Keratinocyte (primary cell): ENCODE results near the gene ASTN1. TPM values are rescaled to one million over a fixed set of nuclear protein-coding genes. Genes with fewer than 3 reads are reported as not detected.

ENCODE experiments used
- DNase-seq: peaks from one replicate; pipeline ENCODE4 v3.0.0-alpha.2; 2011; ENCODE audit warnings: low read depth, missing footprints, low spot score
- FAIRE-seq: peaks from 2 replicates; lab custom pipeline; 2011; peaks lifted over from hg19 to GRCh38; lab: Jason Lieb, UNC
- H2AFZ ChIP-seq: 2 replicates; pipeline ENCODE4 v1.6.0; 2012; ENCODE audit warnings: low read length, control low read depth, inconsistent platforms; ENCODE audit not compliant: control insufficient read depth
- H3K27ac ChIP-seq: 2 replicates; pipeline ENCODE4 v1.5.1; 2011; ENCODE audit warnings: low read length; ENCODE audit not compliant: control insufficient read depth, insufficient read depth
- H3K27me3 ChIP-seq: 3 replicates; pipeline ENCODE4 v1.6.0; 2011; ENCODE audit warnings: low read length; ENCODE audit not compliant: control insufficient read depth, insufficient read depth; ENCODE audit errors: extremely low read depth
- H3K36me3 ChIP-seq, 2 experiments: 2 replicates in 1 of 2; 3 replicates in 1 of 2; pipeline ENCODE4 v1.5.1; 2011; ENCODE audit warnings: low read length in 2 of 2, mild to moderate bottlenecking in 1 of 2; ENCODE audit not compliant: control insufficient read depth in 2 of 2, insufficient read depth in 2 of 2; ENCODE audit errors: extremely low read depth in 1 of 2
- H3K4me1 ChIP-seq: 3 replicates; pipeline ENCODE4 v1.5.1; 2011; ENCODE audit warnings: low read length; ENCODE audit not compliant: control insufficient read depth, insufficient read depth; ENCODE audit errors: extremely low read depth
- H3K4me2 ChIP-seq: 3 replicates; pipeline ENCODE4 v1.6.0; 2011; ENCODE audit warnings: low read depth, low read length; ENCODE audit not compliant: control insufficient read depth, insufficient read depth; ENCODE audit errors: extremely low read depth
- H3K4me3 ChIP-seq, 3 experiments: fragments of 200-600 bp in 1 of 3; sonication (generic) in 1 of 3; 2 replicates in 2 of 3; 3 replicates in 1 of 3; pipeline ENCODE4 v1.5.1; 2011 to 2016; ENCODE audit warnings: low read length in 3 of 3, mild to moderate bottlenecking in 3 of 3, control low read depth in 2 of 3, inconsistent platforms in 1 of 3, low read depth in 1 of 3, mixed read lengths in 1 of 3, mixed run types in 1 of 3, moderate library complexity in 1 of 3; ENCODE audit not compliant: control insufficient read depth in 2 of 3, insufficient read depth in 2 of 3; ENCODE audit errors: extremely low read depth in 1 of 3
- H3K79me2 ChIP-seq: 2 replicates; pipeline ENCODE4 v1.6.0; 2012; ENCODE audit warnings: low read length; ENCODE audit not compliant: control insufficient read depth, insufficient read depth
- H3K9ac ChIP-seq: 3 replicates; pipeline ENCODE4 v1.6.0; 2011; ENCODE audit warnings: low read length; ENCODE audit not compliant: control insufficient read depth, insufficient read depth; ENCODE audit errors: extremely low read depth
- H3K9me1 ChIP-seq: 3 replicates; pipeline ENCODE4 v1.6.0; 2011; ENCODE audit warnings: low read length; ENCODE audit not compliant: control insufficient read depth, insufficient read depth; ENCODE audit errors: extremely low read depth
- H3K9me3 ChIP-seq: 2 replicates; pipeline ENCODE4 v1.5.1; 2012; ENCODE audit warnings: low read depth, low read length; ENCODE audit not compliant: control insufficient read depth
- H4K20me1 ChIP-seq: 3 replicates; pipeline ENCODE4 v1.6.0; 2011; ENCODE audit warnings: low read length; ENCODE audit not compliant: control insufficient read depth, insufficient read depth; ENCODE audit errors: extremely low read depth
- EZH2 ChIP-seq: IDR thresholded peaks from one replicate; pipeline ENCODE4 v1.6.1; 2012; ENCODE audit warnings: inconsistent platforms, mild to moderate bottlenecking, low read length, moderate library complexity
- dilution Hi-C: fragments of 300-500 bp; cut with MboI; formaldehyde crosslinking; loops from one replicate; pipeline ENCODE4 v1.7.0; 2020; ENCODE audit warnings: low sequenced_read_pairs; ENCODE audit not compliant: extremely low pct_ligation_motif_present
- polyA plus RNA-seq, 5 experiments: library from polyadenylated mRNA; depleted of rRNA in 3 of 5; stranded (reverse) in 3 of 5; stranded (forward) in 1 of 5; unstranded in 1 of 5; fragments of >200 nt; gene quantifications; 1 replicate in 1 of 5; 2 replicates in 3 of 5; 3 replicates in 1 of 5; pipeline versions ENCODE4 v1.2.1 to v1.2.3, GENCODE V29; 2011 to 2012; ENCODE audit warnings: missing spikeins in 2 of 5, low read depth in 1 of 5, low replicate concordance in 1 of 5
- TF ChIP-seq, protein P1 (sequence below), 3 experiments: IDR thresholded peaks in 1 of 3; conservative IDR thresholded peaks in 1 of 3; optimal IDR thresholded peaks in 1 of 3; 2 replicates in 2 of 3; 3 replicates in 1 of 3; pipeline versions ENCODE3 to v1.5.1; 2011; ENCODE audit warnings: low read length in 3 of 3, mild to moderate bottlenecking in 3 of 3, moderate library complexity in 2 of 3, control low read depth in 1 of 3, inconsistent platforms in 1 of 3; ENCODE audit not compliant: insufficient read depth in 2 of 3; ENCODE audit errors: extremely low read depth in 1 of 3

The ASTN1 gene
- polyA plus RNA-seq, 1 donor (not counting 4 experiments of a cell fraction or from before 2014, with no cell fraction given) = 0.08 TPM

DNA sequence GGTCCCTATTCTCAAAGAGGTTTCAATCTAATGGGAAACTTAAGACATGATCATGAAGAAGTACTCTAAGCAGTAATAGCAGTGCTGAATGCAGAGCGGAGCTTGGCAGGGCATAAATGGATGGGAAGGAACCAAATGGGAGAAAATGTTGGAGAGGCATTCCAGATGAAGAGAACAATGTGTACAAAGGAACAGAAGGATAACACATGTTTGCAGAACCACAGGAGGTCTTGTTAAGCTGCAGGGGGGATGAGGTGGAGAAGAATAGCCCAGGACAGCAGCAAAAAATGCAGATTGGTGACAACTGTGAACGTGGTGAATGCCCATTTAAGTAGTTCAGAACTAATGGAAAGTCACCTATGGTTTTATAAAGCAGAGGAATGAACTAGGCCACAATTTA lies 99.1 kb downstream of the ASTN1 start:
- no peak for FAIRE-seq

DNA sequence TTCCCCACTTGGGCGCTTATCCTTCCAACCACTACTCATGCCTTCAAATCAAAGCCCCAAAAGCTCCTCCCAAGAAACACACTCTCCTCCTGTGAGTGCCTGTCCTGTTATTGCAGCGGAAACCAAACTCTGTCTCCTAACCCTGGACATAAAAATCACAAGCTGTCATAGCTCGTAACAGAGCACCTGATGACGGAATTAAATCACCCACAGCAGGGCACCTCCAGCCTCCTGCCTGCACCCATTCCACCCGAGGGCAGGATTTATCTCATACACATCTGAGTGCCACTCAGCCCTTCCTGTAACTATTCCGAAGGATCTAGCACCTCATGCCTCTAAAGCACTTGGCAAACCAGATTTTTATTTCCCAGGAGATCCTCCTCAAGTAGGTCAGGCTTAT lies 100.9 kb downstream of the ASTN1 start:
- Histone ChIP-seq H3K4me3 (no peak overlapping the region), H3K4me2 (no peak overlapping the region), H2AFZ (no peak overlapping the region), H3K9me3 (no peaks in the 10 kb centered on the region), H3K27me3 (peaks cover 4% of the 10 kb centered on the region), H3K9ac (no peak overlapping the region), H3K36me3 (no peaks in the 10 kb centered on the region), H4K20me1 (no peaks in the 10 kb centered on the region), H3K4me1 (no peaks in the 10 kb centered on the region), H3K9me1 (no peaks in the 10 kb centered on the region), H3K27ac (no peak overlapping the region), H3K79me2 (no peaks in the 10 kb centered on the region)
- FAIRE-seq (no peak), DNase-seq (no peak)
- dilution Hi-C loops = no loop called here
- TF ChIP-seq, protein P1, sequence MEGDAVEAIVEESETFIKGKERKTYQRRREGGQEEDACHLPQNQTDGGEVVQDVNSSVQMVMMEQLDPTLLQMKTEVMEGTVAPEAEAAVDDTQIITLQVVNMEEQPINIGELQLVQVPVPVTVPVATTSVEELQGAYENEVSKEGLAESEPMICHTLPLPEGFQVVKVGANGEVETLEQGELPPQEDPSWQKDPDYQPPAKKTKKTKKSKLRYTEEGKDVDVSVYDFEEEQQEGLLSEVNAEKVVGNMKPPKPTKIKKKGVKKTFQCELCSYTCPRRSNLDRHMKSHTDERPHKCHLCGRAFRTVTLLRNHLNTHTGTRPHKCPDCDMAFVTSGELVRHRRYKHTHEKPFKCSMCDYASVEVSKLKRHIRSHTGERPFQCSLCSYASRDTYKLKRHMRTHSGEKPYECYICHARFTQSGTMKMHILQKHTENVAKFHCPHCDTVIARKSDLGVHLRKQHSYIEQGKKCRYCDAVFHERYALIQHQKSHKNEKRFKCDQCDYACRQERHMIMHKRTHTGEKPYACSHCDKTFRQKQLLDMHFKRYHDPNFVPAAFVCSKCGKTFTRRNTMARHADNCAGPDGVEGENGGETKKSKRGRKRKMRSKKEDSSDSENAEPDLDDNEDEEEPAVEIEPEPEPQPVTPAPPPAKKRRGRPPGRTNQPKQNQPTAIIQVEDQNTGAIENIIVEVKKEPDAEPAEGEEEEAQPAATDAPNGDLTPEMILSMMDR (optimal IDR thresholded peaks at IDR 0.05 in 1 of 3, IDR thresholded peaks at IDR 0.05 in 1 of 3, conservative IDR thresholded peaks at IDR 0.05 in 1 of 3; ENCODE audit: extremely low read depth in 1 of 3, insufficient read depth in 2 of 3, low read length in 3 of 3) = no peak
- TF ChIP-seq EZH2 = no peak

More for the DNA sequence above, 99.1 kb downstream of the ASTN1 start:
- Histone ChIP-seq H3K4me2 (no peak overlapping the region), H3K9me1 (no peaks in the 10 kb centered on the region), H3K4me3 (no peak overlapping the region), H3K79me2 (no peaks in the 10 kb centered on the region), H3K9me3 (no peaks in the 10 kb centered on the region), H3K9ac (no peak overlapping the region), H4K20me1 (no peaks in the 10 kb centered on the region), H3K4me1 (no peaks in the 10 kb centered on the region), H3K27ac (no peak overlapping the region), H3K36me3 (no peaks in the 10 kb centered on the region), H3K27me3 (peaks cover 6% of the 10 kb centered on the region), H2AFZ (no peak overlapping the region)
- dilution Hi-C loops = no loop called here
- TF ChIP-seq, protein P1 (optimal IDR thresholded peaks at IDR 0.05 in 1 of 3, IDR thresholded peaks at IDR 0.05 in 1 of 3, conservative IDR thresholded peaks at IDR 0.05 in 1 of 3; ENCODE audit: extremely low read depth in 1 of 3, insufficient read depth in 2 of 3, low read length in 3 of 3) = no peak
- TF ChIP-seq EZH2 = no peak
- no peak for DNase-seq
